Breast epithelium (tissue), 4 donors: Measurements from ENCODE around the gene BORCS5. TPM values are rescaled to one million over a fixed set of nuclear protein-coding genes. Genes with fewer than 3 reads are reported as not detected.

Experiments used
- DNase-seq, 2 donors: peaks; one replicate each; pipeline ENCODE4 v3.0.0-alpha.2; 2019; ENCODE audit warnings: low spot score in 2 of 2
- H3K27ac ChIP-seq, 2 donors: fragments of 200-600 bp; sonication (generic) in 1 of 2; one replicate each; pipeline ENCODE4 v1.5.1; 2016 to 2019; ENCODE audit warnings: mild to moderate bottlenecking in 1 of 2
- H3K27me3 ChIP-seq, 2 donors: fragments of 200-600 bp; sonication (generic) in 1 of 2; one replicate each; pipeline versions ENCODE4 v1.5.1 to v1.6.0; 2017 to 2019; ENCODE audit warnings: control low read depth in 1 of 2, mild to moderate bottlenecking in 1 of 2
- H3K36me3 ChIP-seq: fragments of 200-600 bp; one replicate; pipeline ENCODE4 v1.5.1; 2019
- H3K4me1 ChIP-seq, 2 donors: fragments of 200-600 bp; sonication (generic); one replicate each; pipeline ENCODE4 v1.5.1; 2016 to 2019; ENCODE audit warnings: control low read depth in 1 of 2
- H3K4me3 ChIP-seq, 3 donors: fragments of 200-600 bp; sonication (generic); 1 replicate in 2 of 3; 2 replicates in 1 of 3; pipeline ENCODE4 v1.5.1; 2016 to 2019; ENCODE audit warnings: mild to moderate bottlenecking in 3 of 3, moderate library complexity in 2 of 3
- H3K9me3 ChIP-seq, 2 donors: fragments of 200-600 bp; sonication (generic) in 1 of 2; one replicate each; pipeline ENCODE4 v1.5.1; 2016 to 2019; ENCODE audit warnings: control low read depth in 1 of 2
- CTCF ChIP-seq, 3 donors: fragments of 450-650 bp; IDR thresholded peaks; one replicate each; pipeline ENCODE4 v1.5.1; 2016 to 2017; ENCODE audit warnings: antibody characterized with exemption in 3 of 3, mild to moderate bottlenecking in 3 of 3, moderate library complexity in 3 of 3
- POLR2A ChIP-seq: fragments of 450-650 bp; IDR thresholded peaks from one replicate; pipeline ENCODE4 v1.6.1; 2016; ENCODE audit warnings: antibody characterized with exemption, mild to moderate bottlenecking, moderate library complexity
- POLR2AphosphoS5 ChIP-seq, 3 donors: sonication (generic); formaldehyde crosslinking; IDR thresholded peaks; one replicate each; pipeline ENCODE4 v1.6.1; 2017; ENCODE audit warnings: antibody characterized with exemption in 3 of 3
- intact Hi-C: fragments of 100-400 bp; cut with DNase I; formaldehyde crosslinking; loops from one replicate; pipeline ENCODE4 v1.15.1; 2023; ENCODE audit warnings: low total_unique reads
- total RNA-seq, 3 donors: library from RNA; depleted of rRNA; stranded (reverse); fragments of >200 nt; gene quantifications; one replicate each; pipeline ENCODE4 v1.1.0, GENCODE V29; 2016

The BORCS5 gene
- total RNA-seq, 3 donors from 2014 or later: 13.5 to 20.3 (median 17.4) TPM

- H3K27ac ChIP-seq: peak overlapping the region; percentile 87 to 91
- no peaks in the 10 kb centered on the region for H3K36me3 ChIP-seq
- H3K9me3 ChIP-seq: no peaks in the 10 kb centered on the region
- H3K27me3 ChIP-seq: no peaks in the 10 kb centered on the region
- peaks cover 3% of the 10 kb centered on the region in 2 donors for H3K4me1 ChIP-seq
- intact Hi-C loops: no loop called here
- no peak for DNase-seq
- TF ChIP-seq POLR2A (no peak), CTCF (IDR thresholded peaks at IDR 0.05) (no peak), POLR2AphosphoS5 (IDR thresholded peaks at IDR 0.05) (no peak)
- H3K4me3 ChIP-seq: no peak overlapping the region
Measured at GRCh38 chr12:12396694-12397093, 39.8 kb downstream of the BORCS5 start.

- Histone ChIP-seq H3K4me3 (no peak overlapping the region), H3K36me3 (no peaks in the 10 kb centered on the region), H3K4me1 (peaks cover 3% of the 10 kb centered on the region in 2 donors), H3K27me3 (no peaks in the 10 kb centered on the region), H3K9me3 (no peaks in the 10 kb centered on the region), H3K27ac (peak overlapping the region; percentile 87 to 91)
- TF ChIP-seq POLR2A: no peak
- no peak for TF ChIP-seq CTCF (IDR thresholded peaks at IDR 0.05)
- TF ChIP-seq POLR2AphosphoS5 (IDR thresholded peaks at IDR 0.05): peak in 1 of 3 donors; percentile 16
- intact Hi-C loops: no loop called here
- peak in 1 of 2 donors; percentile 58 for DNase-seq
Measured at GRCh38 chr12:12397184-12397583, 40.3 kb downstream of the BORCS5 start.

- Histone ChIP-seq H3K9me3 (no peaks in the 10 kb centered on the region), H3K4me1 (peaks cover 3% of the 10 kb centered on the region in 2 donors), H3K27me3 (no peaks in the 10 kb centered on the region), H3K36me3 (no peaks in the 10 kb centered on the region), H3K4me3 (no peak overlapping the region), H3K27ac (peak overlapping the region; percentile 87 to 91)
- peak in 1 of 2 donors; percentile 70 for DNase-seq
- intact Hi-C loops: no loop called here
- TF ChIP-seq POLR2A (no peak), POLR2AphosphoS5 (IDR thresholded peaks at IDR 0.05) (peak; percentile 72 to 92 (median 77))
Measured at GRCh38 chr12:12398026-12398859, 41.4 kb downstream of the BORCS5 start.

GRCh38 chr12:12399161-12399560, 42.3 kb downstream of the BORCS5 start:
- Histone ChIP-seq H3K4me1 (peaks cover 3% of the 10 kb centered on the region in 2 donors), H3K36me3 (no peaks in the 10 kb centered on the region), H3K9me3 (no peaks in the 10 kb centered on the region), H3K4me3 (no peak overlapping the region), H3K27ac (peak overlapping the region; percentile 87 to 91), H3K27me3 (no peaks in the 10 kb centered on the region)
- TF ChIP-seq POLR2AphosphoS5 (IDR thresholded peaks at IDR 0.05): no peak
- no peak for TF ChIP-seq POLR2A
- TF ChIP-seq CTCF (IDR thresholded peaks at IDR 0.05): no peak
- DNase-seq: no peak
- intact Hi-C loops: no loop called here

GRCh38 chr12:12399776-12400305, 43.0 kb downstream of the BORCS5 start:
- TF ChIP-seq CTCF (IDR thresholded peaks at IDR 0.05) (no peak), POLR2A (no peak), POLR2AphosphoS5 (IDR thresholded peaks at IDR 0.05) (no peak)
- DNase-seq: no peak
- Histone ChIP-seq H3K4me1 (peaks cover 3% of the 10 kb centered on the region in 2 donors), H3K27me3 (no peaks in the 10 kb centered on the region), H3K9me3 (no peaks in the 10 kb centered on the region), H3K4me3 (no peak overlapping the region), H3K27ac (peak overlapping the region; percentile 87 to 91), H3K36me3 (no peaks in the 10 kb centered on the region)
- intact Hi-C loops: no loop called here
